A673 (cell line): Measurements from ENCODE around the gene GNAZ. TPM values are rescaled to one million over a fixed set of nuclear protein-coding genes. Genes with fewer than 3 reads are reported as not detected.

Source experiments
- BruUV-seq: library from RNA; stranded (reverse); fragments of 400-500 nt; replicated peaks from 2 replicates; lab custom pipeline; 2021; lab: Mats Ljungman, UMichigan
- CTCF ChIA-PET: fragments of 300-600 bp; sonication (Branson Sonifier 250); formaldehyde crosslinking; loops from one replicate; lab custom pipeline; 2022; ENCODE audit warnings: antibody characterized with exemption; lab: Charles Lee
- POLR2A ChIA-PET: fragments of 300-600 bp; sonication (Branson Sonifier 250); formaldehyde crosslinking; loops from one replicate; lab custom pipeline; 2022; ENCODE audit warnings: antibody characterized with exemption; ENCODE audit not compliant: low non-redundant PET; lab: Charles Lee
- DNase-seq: peaks from one replicate; pipeline ENCODE4 v3.0.0-alpha.2; 2015; ENCODE audit warnings: low spot score
- H3K27ac ChIP-seq: fragments of 200-600 bp; sonication (generic); 2 replicates; pipeline ENCODE4 v1.5.1; 2016; ENCODE audit warnings: mixed run types, low read depth, mild to moderate bottlenecking, mixed read lengths, antibody characterized with exemption, low read length; ENCODE audit not compliant: poor library complexity, severe bottlenecking
- H3K27me3 ChIP-seq: fragments of 200-600 bp; sonication (generic); replicated peaks from 2 replicates; pipeline ENCODE4 v1.6.1; 2017; ENCODE audit warnings: mixed run types, low read depth, mild to moderate bottlenecking, mixed read lengths, antibody characterized with exemption, low read length; ENCODE audit not compliant: insufficient read depth, poor library complexity
- H3K36me3 ChIP-seq: fragments of 200-600 bp; sonication (generic); 2 replicates; pipeline ENCODE4 v1.6.1; 2016; ENCODE audit warnings: mixed run types, mild to moderate bottlenecking, mixed read lengths, antibody characterized with exemption, low read length; ENCODE audit not compliant: insufficient read depth, poor library complexity, severe bottlenecking
- H3K4me1 ChIP-seq: fragments of 200-600 bp; sonication (generic); 2 replicates; pipeline ENCODE4 v1.6.1; 2017; ENCODE audit warnings: mixed run types, mild to moderate bottlenecking, mixed read lengths, antibody characterized with exemption, low read length; ENCODE audit not compliant: insufficient read depth, poor library complexity, severe bottlenecking
- H3K4me3 ChIP-seq: fragments of 200-600 bp; sonication (generic); 2 replicates; pipeline ENCODE4 v1.5.1; 2016; ENCODE audit warnings: low read depth, mixed run types, mild to moderate bottlenecking, mixed read lengths, low read length; ENCODE audit not compliant: poor library complexity, severe bottlenecking
- H3K9me3 ChIP-seq: fragments of 200-600 bp; sonication (generic); 2 replicates; pipeline ENCODE4 v1.6.1; 2016; ENCODE audit warnings: mixed run types, low read depth, mild to moderate bottlenecking, mixed read lengths, antibody characterized with exemption, low read length; ENCODE audit not compliant: poor library complexity, severe bottlenecking
- EZH2 ChIP-seq: fragments of 200-600 bp; sonication (generic); IDR thresholded peaks from 2 replicates; pipeline ENCODE4 v1.6.1; 2017; ENCODE audit warnings: borderline replicate concordance, low read depth, mild to moderate bottlenecking, mixed read lengths, antibody characterized with exemption, low read length; ENCODE audit not compliant: poor library complexity, severe bottlenecking
- intact Hi-C: fragments of 100-400 bp; cut with micrococcal nuclease; formaldehyde crosslinking; loops from one replicate; pipeline ENCODE4 v1.10.0; 2022; ENCODE audit not compliant: unreplicated experiment
- total RNA-seq: library from RNA; stranded (reverse); gene quantifications from 2 replicates; pipeline ENCODE4 v1.2.3, GENCODE V29; 2021
- TF ChIP-seq, protein P1 (sequence below): fragments of 300-800, 200-600 bp; sonication (generic); conservative IDR thresholded peaks from 2 replicates; pipeline ENCODE4 v1.5.1; 2017; ENCODE audit warnings: low read depth, mild to moderate bottlenecking, antibody characterized with exemption, low read length, moderate library complexity, mixed read lengths

The GNAZ gene
- total RNA-seq, 1 experiment from 2014 or later, result 5.1 TPM

DNA sequence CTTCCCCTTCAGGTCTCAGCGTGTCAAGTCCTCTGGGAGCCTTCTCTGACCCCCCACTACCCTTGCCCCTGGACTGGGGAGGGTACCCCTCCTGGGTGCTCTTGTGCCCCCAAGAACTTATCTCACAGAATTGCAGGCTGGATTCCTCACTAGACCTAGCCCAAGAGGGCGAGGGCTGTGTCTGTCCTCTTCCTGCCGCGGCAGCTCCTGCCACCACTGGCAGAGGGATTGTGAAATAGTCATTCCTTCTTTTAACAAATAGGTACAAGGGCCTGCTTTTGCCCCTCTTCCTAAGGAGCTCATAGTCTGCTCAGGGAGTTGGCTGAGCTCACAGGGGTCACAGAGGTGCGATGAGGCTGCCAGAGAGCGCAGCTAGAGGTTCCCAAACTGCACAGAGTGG is 80.4 kb downstream of the GNAZ start:
- intact Hi-C loops, result no loop called here
- TF ChIP-seq EZH2, result no peak
- TF ChIP-seq, protein P1, sequence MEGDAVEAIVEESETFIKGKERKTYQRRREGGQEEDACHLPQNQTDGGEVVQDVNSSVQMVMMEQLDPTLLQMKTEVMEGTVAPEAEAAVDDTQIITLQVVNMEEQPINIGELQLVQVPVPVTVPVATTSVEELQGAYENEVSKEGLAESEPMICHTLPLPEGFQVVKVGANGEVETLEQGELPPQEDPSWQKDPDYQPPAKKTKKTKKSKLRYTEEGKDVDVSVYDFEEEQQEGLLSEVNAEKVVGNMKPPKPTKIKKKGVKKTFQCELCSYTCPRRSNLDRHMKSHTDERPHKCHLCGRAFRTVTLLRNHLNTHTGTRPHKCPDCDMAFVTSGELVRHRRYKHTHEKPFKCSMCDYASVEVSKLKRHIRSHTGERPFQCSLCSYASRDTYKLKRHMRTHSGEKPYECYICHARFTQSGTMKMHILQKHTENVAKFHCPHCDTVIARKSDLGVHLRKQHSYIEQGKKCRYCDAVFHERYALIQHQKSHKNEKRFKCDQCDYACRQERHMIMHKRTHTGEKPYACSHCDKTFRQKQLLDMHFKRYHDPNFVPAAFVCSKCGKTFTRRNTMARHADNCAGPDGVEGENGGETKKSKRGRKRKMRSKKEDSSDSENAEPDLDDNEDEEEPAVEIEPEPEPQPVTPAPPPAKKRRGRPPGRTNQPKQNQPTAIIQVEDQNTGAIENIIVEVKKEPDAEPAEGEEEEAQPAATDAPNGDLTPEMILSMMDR, result no peak
- no peaks in the 10 kb centered on the region for H3K27me3 ChIP-seq
- no peaks in the 10 kb centered on the region for H3K9me3 ChIP-seq
- no peaks in the 10 kb centered on the region for H3K36me3 ChIP-seq
- no peak overlapping the region for H3K27ac ChIP-seq
- H3K4me3 ChIP-seq, result no peak overlapping the region
- ChIA-PET POLR2A (no interaction called here), CTCF (no interaction called here)
- no TSS peak for BruUV-seq
- no peak for DNase-seq
- H3K4me1 ChIP-seq, result no peaks in the 10 kb centered on the region

DNA sequence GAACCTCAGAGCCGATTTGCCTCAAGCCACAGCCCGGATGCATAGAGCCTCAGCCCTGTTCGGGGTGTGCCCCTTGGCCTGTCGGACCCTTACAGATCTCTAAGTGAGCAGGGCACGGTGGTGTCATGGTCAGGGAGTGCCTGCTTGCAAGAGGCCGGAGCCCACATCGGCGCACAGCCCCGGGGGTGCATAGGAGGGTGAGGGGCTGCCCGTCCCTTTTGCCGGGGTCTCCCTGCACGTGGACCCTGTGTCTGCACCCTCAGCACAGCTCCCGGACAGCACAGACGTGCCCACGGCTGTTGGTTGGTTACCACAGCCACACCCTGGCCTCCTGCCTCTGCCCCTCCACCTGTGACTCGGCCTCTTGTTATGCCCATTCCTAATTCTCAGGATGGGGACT is 81.5 kb downstream of the GNAZ start:
- intact Hi-C loops, result no loop called here
- Histone ChIP-seq H3K27me3 (no peaks in the 10 kb centered on the region), H3K4me1 (no peaks in the 10 kb centered on the region), H3K36me3 (no peaks in the 10 kb centered on the region), H3K4me3 (no peak overlapping the region), H3K9me3 (no peaks in the 10 kb centered on the region), H3K27ac (no peak overlapping the region)
- ChIA-PET CTCF (no interaction called here), POLR2A (no interaction called here)
- no TSS peak for BruUV-seq
- TF ChIP-seq, protein P1, result no peak
- no peak for TF ChIP-seq EZH2
- no peak for DNase-seq

DNA sequence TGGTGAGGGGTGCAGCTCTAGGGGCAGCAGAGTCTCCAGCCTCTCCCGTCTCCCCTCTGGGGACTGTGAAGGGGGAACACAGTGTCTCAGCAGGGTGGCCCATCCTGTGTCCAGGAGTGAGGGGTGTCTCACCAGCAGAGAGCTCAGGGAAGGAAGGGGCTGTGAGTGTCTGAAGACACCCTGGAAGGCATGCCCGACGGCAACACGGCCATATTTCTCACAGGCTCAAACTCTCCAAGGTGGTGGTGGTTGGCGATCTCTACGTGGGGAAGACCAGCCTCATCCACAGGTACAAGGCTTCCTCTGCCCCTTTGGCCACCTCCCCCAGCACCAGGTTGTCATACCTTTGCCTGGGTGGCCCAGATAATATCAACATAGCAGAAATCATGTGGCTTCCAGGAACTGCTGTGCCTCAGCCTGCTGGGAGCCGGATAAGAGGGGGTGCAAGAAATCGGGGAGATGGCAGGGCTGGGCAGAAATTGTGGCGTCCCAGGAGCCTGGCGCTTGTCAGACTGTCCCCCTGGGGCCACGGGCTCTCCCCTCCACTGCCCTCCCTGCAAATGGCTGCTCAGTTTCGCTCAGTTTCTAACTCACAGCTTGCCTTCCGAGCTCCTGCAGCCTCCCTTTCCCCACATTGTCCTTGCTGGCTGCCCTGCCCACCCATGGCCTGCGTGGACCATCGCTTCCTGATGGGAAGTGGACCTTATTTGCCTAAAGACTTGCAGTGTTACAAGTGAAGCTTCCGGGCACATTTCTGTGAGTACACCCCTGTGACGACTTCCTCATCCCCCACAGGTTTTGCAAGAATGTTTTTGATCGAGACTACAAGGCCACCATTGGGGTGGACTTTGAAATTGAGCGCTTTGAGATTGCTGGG is 82.2 kb downstream of the GNAZ start:
- Histone ChIP-seq H3K4me3 (no peak overlapping the region), H3K36me3 (no peaks in the 10 kb centered on the region), H3K4me1 (no peaks in the 10 kb centered on the region), H3K9me3 (no peaks in the 10 kb centered on the region), H3K27me3 (no peaks in the 10 kb centered on the region), H3K27ac (no peak overlapping the region)
- no peak for TF ChIP-seq EZH2
- TF ChIP-seq, protein P1, result no peak
- intact Hi-C loops, result no loop called here
- CTCF ChIA-PET, result no interaction called here
- no peak for DNase-seq
- no TSS peak for BruUV-seq
- POLR2A ChIA-PET, result no interaction called here
